ENCODE measurements around the gene PWWP2B. TPM values are rescaled to one million over a fixed set of nuclear protein-coding genes. Genes with fewer than 3 reads are reported as not detected.
A peak's percentile ranks its signal among the peaks of the same experiment; 100 is the strongest.
"Not testable (repeated sequence)": the region's sequence is repeated elsewhere in the genome, so short reads cannot be mapped to it uniquely, and the experiment has no call there.

The PWWP2B gene
- total and polyA plus RNA-seq, 2 of the 13 experiments (the other 11 are each of a cell fraction or from before 2014, with no cell fraction given), result 2.3 to 4.7 TPM

GRCh38 chr10:132351611-132352010 is 45.4 kb upstream of the PWWP2B start (continued):
- TF ChIP-seq, protein P1, sequence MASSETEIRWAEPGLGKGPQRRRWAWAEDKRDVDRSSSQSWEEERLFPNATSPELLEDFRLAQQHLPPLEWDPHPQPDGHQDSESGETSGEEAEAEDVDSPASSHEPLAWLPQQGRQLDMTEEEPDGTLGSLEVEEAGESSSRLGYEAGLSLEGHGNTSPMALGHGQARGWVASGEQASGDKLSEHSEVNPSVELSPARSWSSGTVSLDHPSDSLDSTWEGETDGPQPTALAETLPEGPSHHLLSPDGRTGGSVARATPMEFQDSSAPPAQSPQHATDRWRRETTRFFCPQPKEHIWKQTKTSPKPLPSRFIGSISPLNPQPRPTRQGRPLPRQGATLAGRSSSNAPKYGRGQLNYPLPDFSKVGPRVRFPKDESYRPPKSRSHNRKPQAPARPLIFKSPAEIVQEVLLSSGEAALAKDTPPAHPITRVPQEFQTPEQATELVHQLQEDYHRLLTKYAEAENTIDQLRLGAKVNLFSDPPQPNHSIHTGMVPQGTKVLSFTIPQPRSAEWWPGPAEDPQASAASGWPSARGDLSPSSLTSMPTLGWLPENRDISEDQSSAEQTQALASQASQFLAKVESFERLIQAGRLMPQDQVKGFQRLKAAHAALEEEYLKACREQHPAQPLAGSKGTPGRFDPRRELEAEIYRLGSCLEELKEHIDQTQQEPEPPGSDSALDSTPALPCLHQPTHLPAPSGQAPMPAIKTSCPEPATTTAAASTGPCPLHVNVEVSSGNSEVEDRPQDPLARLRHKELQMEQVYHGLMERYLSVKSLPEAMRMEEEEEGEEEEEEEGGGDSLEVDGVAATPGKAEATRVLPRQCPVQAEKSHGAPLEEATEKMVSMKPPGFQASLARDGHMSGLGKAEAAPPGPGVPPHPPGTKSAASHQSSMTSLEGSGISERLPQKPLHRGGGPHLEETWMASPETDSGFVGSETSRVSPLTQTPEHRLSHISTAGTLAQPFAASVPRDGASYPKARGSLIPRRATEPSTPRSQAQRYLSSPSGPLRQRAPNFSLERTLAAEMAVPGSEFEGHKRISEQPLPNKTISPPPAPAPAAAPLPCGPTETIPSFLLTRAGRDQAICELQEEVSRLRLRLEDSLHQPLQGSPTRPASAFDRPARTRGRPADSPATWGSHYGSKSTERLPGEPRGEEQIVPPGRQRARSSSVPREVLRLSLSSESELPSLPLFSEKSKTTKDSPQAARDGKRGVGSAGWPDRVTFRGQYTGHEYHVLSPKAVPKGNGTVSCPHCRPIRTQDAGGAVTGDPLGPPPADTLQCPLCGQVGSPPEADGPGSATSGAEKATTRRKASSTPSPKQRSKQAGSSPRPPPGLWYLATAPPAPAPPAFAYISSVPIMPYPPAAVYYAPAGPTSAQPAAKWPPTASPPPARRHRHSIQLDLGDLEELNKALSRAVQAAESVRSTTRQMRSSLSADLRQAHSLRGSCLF (CRISPR knock-in tag; IDR thresholded peaks at IDR 0.05; ENCODE audit: borderline replicate concordance), result no peak

- POLR2A ChIA-PET; H3K9ac ChIP-seq (ENCODE audit: insufficient read depth, low read depth, low read length); DNase-seq (ENCODE audit: low spot score); intact Hi-C loops (cut with micrococcal nuclease; ENCODE audit: unreplicated experiment); H4K20me1 ChIP-seq (ENCODE audit: insufficient read depth, low read length); H3K36me3 ChIP-seq (replicated peaks in 1 of 2; ENCODE audit: control insufficient read depth in 1 of 2, insufficient read depth in 2 of 2, low read length in 2 of 2); H3K27ac ChIP-seq (ENCODE audit: extremely low read length, insufficient read depth, low read length); H3K4me3 ChIP-seq (replicated peaks in 1 of 3; ENCODE audit: insufficient read depth in 1 of 3, low read depth in 2 of 3, low read length in 3 of 3); H3K79me2 ChIP-seq (ENCODE audit: insufficient read depth, low read length); in situ Hi-C loops (cut with HindIII; ENCODE audit: extremely low pct_ligation_motif_present, low pct_unique_long_range_greater_than_20kb); H3K27me3 ChIP-seq (ENCODE audit: control insufficient read depth in 1 of 2, insufficient read depth in 2 of 2, low read length in 2 of 2); H3K4me2 ChIP-seq (ENCODE audit: low read depth, low read length); H3K4me1 ChIP-seq (ENCODE audit: insufficient read depth, low read length); H3K9me3 ChIP-seq (ENCODE audit: low read length); H2AFZ ChIP-seq (ENCODE audit: low read length); BruUV-seq (replicated peaks): not testable (repeated sequence)
- 43% methylated on average over 24 of the region's 44 CpGs for WGBS (ENCODE audit: low lambda C conversion rate)
- FAIRE-seq (peak; percentile 47), ATAC-seq (peak; percentile 85)
- CTCF ChIA-PET (ENCODE audit: low intra/inter-chr PET ratio, low total read pairs), result interaction anchor here (3.1 kb wide), 1 partner anchor 130 kb away, joined by 50 read pairs; no protein-coding TSS in a partner anchor
- TF ChIP-seq MYC (CRISPR knock-in tag; IDR thresholded peaks at IDR 0.05; ENCODE audit: borderline replicate concordance) (peak; percentile 20; the same call in 1 of the 2 replicates), RAD21 (CRISPR knock-in tag; IDR thresholded peaks at IDR 0.05) (peak; percentile 80), KDM2A (CRISPR knock-in tag; IDR thresholded peaks at IDR 0.05; ENCODE audit: borderline replicate concordance, low read depth) (peak; percentile 48; the same call in 1 of the 2 replicates), ZFX (CRISPR knock-in tag; IDR thresholded peaks at IDR 0.05; ENCODE audit: low read depth) (peak; percentile 30; the same call in 1 of the 2 replicates), UBTF (CRISPR knock-in tag; IDR thresholded peaks at IDR 0.05) (0 out of 2 replicates have a peak, but pooled peaks have one; percentile 25), STAG1 (CRISPR knock-in tag; IDR thresholded peaks at IDR 0.05) (peak; percentile 86), NFKB2 (CRISPR knock-in tag; IDR thresholded peaks at IDR 0.05; ENCODE audit: borderline replicate concordance) (0 out of 2 replicates have a peak, but pooled peaks have one; percentile 41)
- TF ChIP-seq, protein P2, sequence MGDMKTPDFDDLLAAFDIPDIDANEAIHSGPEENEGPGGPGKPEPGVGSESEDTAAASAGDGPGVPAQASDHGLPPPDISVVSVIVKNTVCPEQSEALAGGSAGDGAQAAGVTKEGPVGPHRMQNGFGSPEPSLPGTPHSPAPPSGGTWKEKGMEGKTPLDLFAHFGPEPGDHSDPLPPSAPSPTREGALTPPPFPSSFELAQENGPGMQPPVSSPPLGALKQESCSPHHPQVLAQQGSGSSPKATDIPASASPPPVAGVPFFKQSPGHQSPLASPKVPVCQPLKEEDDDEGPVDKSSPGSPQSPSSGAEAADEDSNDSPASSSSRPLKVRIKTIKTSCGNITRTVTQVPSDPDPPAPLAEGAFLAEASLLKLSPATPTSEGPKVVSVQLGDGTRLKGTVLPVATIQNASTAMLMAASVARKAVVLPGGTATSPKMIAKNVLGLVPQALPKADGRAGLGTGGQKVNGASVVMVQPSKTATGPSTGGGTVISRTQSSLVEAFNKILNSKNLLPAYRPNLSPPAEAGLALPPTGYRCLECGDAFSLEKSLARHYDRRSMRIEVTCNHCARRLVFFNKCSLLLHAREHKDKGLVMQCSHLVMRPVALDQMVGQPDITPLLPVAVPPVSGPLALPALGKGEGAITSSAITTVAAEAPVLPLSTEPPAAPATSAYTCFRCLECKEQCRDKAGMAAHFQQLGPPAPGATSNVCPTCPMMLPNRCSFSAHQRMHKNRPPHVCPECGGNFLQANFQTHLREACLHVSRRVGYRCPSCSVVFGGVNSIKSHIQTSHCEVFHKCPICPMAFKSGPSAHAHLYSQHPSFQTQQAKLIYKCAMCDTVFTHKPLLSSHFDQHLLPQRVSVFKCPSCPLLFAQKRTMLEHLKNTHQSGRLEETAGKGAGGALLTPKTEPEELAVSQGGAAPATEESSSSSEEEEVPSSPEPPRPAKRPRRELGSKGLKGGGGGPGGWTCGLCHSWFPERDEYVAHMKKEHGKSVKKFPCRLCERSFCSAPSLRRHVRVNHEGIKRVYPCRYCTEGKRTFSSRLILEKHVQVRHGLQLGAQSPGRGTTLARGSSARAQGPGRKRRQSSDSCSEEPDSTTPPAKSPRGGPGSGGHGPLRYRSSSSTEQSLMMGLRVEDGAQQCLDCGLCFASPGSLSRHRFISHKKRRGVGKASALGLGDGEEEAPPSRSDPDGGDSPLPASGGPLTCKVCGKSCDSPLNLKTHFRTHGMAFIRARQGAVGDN (CRISPR knock-in tag; IDR thresholded peaks at IDR 0.05), result peak; percentile 54
Observed at GRCh38 chr10:132352462-132353308, 44.3 kb upstream of the PWWP2B start.
